Astrocyte of the hippocampus (primary cell): ENCODE data around the gene SPX.

ENCODE experiments used
- DNase-seq: peaks from one replicate; pipeline ENCODE4 v3.0.0; 2011; ENCODE audit warnings: low read depth, low spot score

The SPX gene

GRCh38 chr12:21577516-21577915, 51.4 kb downstream of the SPX start:
- no peak for DNase-seq

DNA sequence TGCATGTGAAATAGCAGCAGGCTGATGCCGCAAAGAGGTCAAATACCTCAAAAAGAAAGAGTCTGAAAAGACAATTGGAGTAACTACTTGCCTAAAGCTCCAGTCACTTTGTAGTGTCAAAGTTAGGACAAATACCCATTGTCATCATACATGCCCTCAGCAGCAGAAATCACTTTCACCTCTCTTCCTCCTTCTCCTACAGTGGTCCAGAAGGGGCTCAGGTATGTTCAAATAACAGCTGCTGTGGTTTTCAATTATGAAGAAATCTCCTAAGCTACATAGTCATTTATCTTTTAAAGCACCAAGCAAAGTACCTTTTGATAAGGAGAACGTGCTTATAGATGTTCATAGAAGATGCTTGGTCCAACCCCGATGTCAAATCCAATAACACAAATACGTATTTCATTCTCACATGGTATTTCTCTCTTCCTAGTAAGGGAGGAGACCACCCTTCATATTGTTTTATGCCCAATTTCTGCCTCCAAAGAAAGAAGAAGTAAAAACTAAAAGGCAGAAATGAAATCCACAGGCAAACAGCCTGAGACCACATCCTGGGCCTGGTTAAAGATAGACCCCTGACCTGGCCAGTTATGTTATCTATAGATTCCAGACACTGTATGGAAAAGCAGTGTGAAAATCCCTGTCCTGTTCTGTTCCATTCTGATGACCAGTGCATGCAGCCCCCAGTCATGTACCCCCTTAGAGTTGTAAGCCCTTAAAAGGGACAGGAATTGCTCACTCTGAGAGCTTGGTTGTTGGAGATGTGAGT, 54.8 kb downstream of the SPX start:
- no peak for DNase-seq
